ENCODE results near the gene IL16.

IL16 gene

GRCh38 chr15:81363276-81363675 lies 166.6 kb downstream of the IL16 start:
- TF ChIP-seq POLR2AphosphoS5 (IDR thresholded peaks at IDR 0.05; ENCODE audit: low read depth, low read length): no peak
- TF ChIP-seq FOXP2 (optimal IDR thresholded peaks at IDR 0.05; ENCODE audit: borderline replicate concordance, extremely low read depth, extremely low read length, insufficient read depth): no peak
- no peak for TF ChIP-seq TAF1 (IDR thresholded peaks at IDR 0.05; ENCODE audit: borderline replicate concordance, insufficient read depth, low read length)
- no peak for TF ChIP-seq REST (IDR thresholded peaks at IDR 0.05; ENCODE audit: insufficient read depth in 1 of 2, low read depth in 2 of 2, low read length in 2 of 2)
- no peak for TF ChIP-seq SIN3A (IDR thresholded peaks at IDR 0.05; ENCODE audit: borderline replicate concordance, insufficient read depth, low read length)
